K562 (cell line): ENCODE data around the gene XPA. TPM values are rescaled to one million over a fixed set of nuclear protein-coding genes. Genes with fewer than 3 reads are reported as not detected.
A peak's percentile ranks its signal among the peaks of the same experiment; 100 is the strongest.

ENCODE experiments used
- CBX1 ChIP-seq: sonication (generic); IDR thresholded peaks from 2 replicates; pipeline ENCODE4 v1.6.1; 2016; ENCODE audit warnings: antibody characterized with exemption, low read depth, mild to moderate bottlenecking
- CTBP1 ChIP-seq: fragments of 450-650 bp; IDR thresholded peaks from 2 replicates; pipeline ENCODE4 v1.6.1; 2016; ENCODE audit warnings: borderline replicate concordance
- ESRRA ChIP-seq: fragments of 450-650 bp; IDR thresholded peaks from 2 replicates; pipeline ENCODE4 v1.6.1; 2014; ENCODE audit warnings: low read depth, mild to moderate bottlenecking, moderate library complexity, borderline replicate concordance
- ETV6 ChIP-seq, 3 experiments: fragments of 150-350 bp in 1 of 3; sonication (generic) in 1 of 3; formaldehyde crosslinking in 1 of 3; IDR thresholded peaks; 2 replicates each; pipeline versions ENCODE4 v1.6.1 to v1.8.0; 2014 to 2022; ENCODE audit warnings: borderline replicate concordance in 2 of 3, low read depth in 2 of 3, antibody characterized with exemption in 1 of 3, low read length in 1 of 3, mild to moderate bottlenecking in 1 of 3, missing genetic modification reagents in 1 of 3
- HDAC1 ChIP-seq, 2 experiments: fragments of 450-650 bp; IDR thresholded peaks; 2 replicates each; pipeline ENCODE4 v1.6.1; 2016 to 2017; ENCODE audit warnings: inconsistent platforms in 1 of 2, mild to moderate bottlenecking in 1 of 2, moderate library complexity in 1 of 2
- HIVEP1 ChIP-seq: fragments of 250-450 bp; sonication (Bioruptor Pico); IDR thresholded peaks from 2 replicates; pipeline ENCODE4 v1.4.0; 2020; ENCODE audit warnings: mild to moderate bottlenecking
- KAT7 ChIP-seq: sonication (generic); formaldehyde crosslinking; IDR thresholded peaks from 2 replicates; pipeline ENCODE4 v1.8.0; 2022; ENCODE audit warnings: missing genetic modification reagents, mild to moderate bottlenecking, borderline replicate concordance
- KDM5B ChIP-seq: fragments of 200-600 bp; sonication (generic); IDR thresholded peaks from 2 replicates; pipeline ENCODE4 v1.6.1; 2012; ENCODE audit warnings: low read depth, mild to moderate bottlenecking, moderate library complexity, low read length, control low read depth, inconsistent platforms; ENCODE audit not compliant: insufficient replicate concordance
- NCOA1 ChIP-seq: fragments of 450-650 bp; IDR thresholded peaks from 2 replicates; pipeline ENCODE4 v1.6.1; 2016; ENCODE audit warnings: low read depth
- NFIC ChIP-seq: fragments of 450-650 bp; IDR thresholded peaks from 2 replicates; pipeline ENCODE4 v1.6.1; 2017; ENCODE audit warnings: mild to moderate bottlenecking, inconsistent platforms
- NR1H2 ChIP-seq: sonication (generic); formaldehyde crosslinking; IDR thresholded peaks from 2 replicates; pipeline ENCODE4 v1.4.0; 2020; ENCODE audit warnings: mild to moderate bottlenecking, missing genetic modification reagents
- PCBP1 ChIP-seq: fragments of 200-400 bp; formaldehyde crosslinking; IDR thresholded peaks from 2 replicates; pipeline ENCODE4 v1.6.1; 2018; ENCODE audit warnings: mild to moderate bottlenecking, low read depth, low read length; ENCODE audit not compliant: poor library complexity, severe bottlenecking
- POLR2B ChIP-seq: fragments of 450-650 bp; IDR thresholded peaks from 2 replicates; pipeline ENCODE4 v1.6.1; 2018; ENCODE audit warnings: low read depth; ENCODE audit not compliant: partially characterized antibody
- RBBP5 ChIP-seq: fragments of 200-600 bp; sonication (generic); IDR thresholded peaks from 2 replicates; pipeline ENCODE4 v1.6.1; 2012; ENCODE audit warnings: borderline replicate concordance, mild to moderate bottlenecking, low read length, control low read depth, inconsistent platforms; ENCODE audit not compliant: insufficient read depth, poor library complexity, severe bottlenecking
- RBM17 ChIP-seq: fragments of 200-400 bp; formaldehyde crosslinking; IDR thresholded peaks from 2 replicates; pipeline ENCODE4 v1.6.1; 2017; ENCODE audit warnings: low read depth, mild to moderate bottlenecking, low read length, borderline replicate concordance
- RBM34 ChIP-seq: fragments of 200-400 bp; formaldehyde crosslinking; IDR thresholded peaks from 2 replicates; pipeline ENCODE4 v1.6.1; 2018; ENCODE audit warnings: low read length, borderline replicate concordance; ENCODE audit not compliant: insufficient read depth
- SIN3A ChIP-seq, 2 experiments: fragments of 150-350 bp in 1 of 2; IDR thresholded peaks; 2 replicates each; pipeline ENCODE4 v1.6.1; 2011 to 2016; ENCODE audit warnings: borderline replicate concordance in 2 of 2, low read depth in 2 of 2, low read length in 2 of 2, mild to moderate bottlenecking in 2 of 2, moderate library complexity in 2 of 2; ENCODE audit not compliant: control insufficient read depth in 1 of 2
- ZFP36 ChIP-seq: fragments of 150-350 bp; IDR thresholded peaks from 2 replicates; pipeline ENCODE4 v1.6.1; 2018; ENCODE audit warnings: low read length, low read depth; ENCODE audit not compliant: partially characterized antibody
- ZNF212 ChIP-seq: fragments of 450-650 bp; formaldehyde crosslinking; IDR thresholded peaks from 2 replicates; pipeline ENCODE4 v1.4.0; 2020; ENCODE audit warnings: mild to moderate bottlenecking
- polyA plus RNA-seq, 8 experiments: library from polyadenylated mRNA; depleted of rRNA in 4 of 8; stranded (reverse) in 5 of 8; unstranded in 3 of 8; fragments of >200 nt; fragmentation: Nextera tagmentation in 2 of 8; fragmentation: Illumina TruSeq in 1 of 8; extraction: Ambion mirVana in 2 of 8; extraction: Trizol in 1 of 8; gene quantifications; 2 replicates each; pipeline versions ENCODE4 v1.2.1 to v1.2.3, GENCODE V29; 2011 to 2014; ENCODE audit warnings: inconsistent platforms in 1 of 8, missing spikeins in 1 of 8
- total RNA-seq, 7 experiments: library from RNA; depleted of rRNA in 6 of 7; stranded (reverse); fragments of >200 nt in 6 of 7; fragmentation: Illumina TruSeq in 2 of 7; extraction: Trizol in 2 of 7; gene quantifications; 2 replicates each; pipeline versions ENCODE4 v1.2.1 to v1.2.3, GENCODE V29; 2011 to 2021; ENCODE audit warnings: low replicate concordance in 1 of 7
- TF ChIP-seq, protein P1 (sequence below): fragments of 450-650 bp; formaldehyde crosslinking; IDR thresholded peaks from 2 replicates; pipeline ENCODE4 v1.4.0; 2022; ENCODE audit warnings: missing genetic modification characterization
- TF ChIP-seq, protein P2 (sequence below): fragments of 250-450 bp; sonication (Bioruptor Pico); IDR thresholded peaks from 2 replicates; pipeline ENCODE4 v1.4.0; 2020; ENCODE audit warnings: borderline replicate concordance
- TF ChIP-seq, protein P3 (sequence below), 2 experiments: fragments of 450-650 bp; IDR thresholded peaks; 2 replicates each; pipeline ENCODE4 v1.6.1; 2016

Gene XPA
- total and polyA plus RNA-seq, 9 of the 15 experiments (the other 6 are each of a cell fraction or from before 2014, with no cell fraction given) = 5.1 to 18.2 (median 14.1) TPM

DNA sequence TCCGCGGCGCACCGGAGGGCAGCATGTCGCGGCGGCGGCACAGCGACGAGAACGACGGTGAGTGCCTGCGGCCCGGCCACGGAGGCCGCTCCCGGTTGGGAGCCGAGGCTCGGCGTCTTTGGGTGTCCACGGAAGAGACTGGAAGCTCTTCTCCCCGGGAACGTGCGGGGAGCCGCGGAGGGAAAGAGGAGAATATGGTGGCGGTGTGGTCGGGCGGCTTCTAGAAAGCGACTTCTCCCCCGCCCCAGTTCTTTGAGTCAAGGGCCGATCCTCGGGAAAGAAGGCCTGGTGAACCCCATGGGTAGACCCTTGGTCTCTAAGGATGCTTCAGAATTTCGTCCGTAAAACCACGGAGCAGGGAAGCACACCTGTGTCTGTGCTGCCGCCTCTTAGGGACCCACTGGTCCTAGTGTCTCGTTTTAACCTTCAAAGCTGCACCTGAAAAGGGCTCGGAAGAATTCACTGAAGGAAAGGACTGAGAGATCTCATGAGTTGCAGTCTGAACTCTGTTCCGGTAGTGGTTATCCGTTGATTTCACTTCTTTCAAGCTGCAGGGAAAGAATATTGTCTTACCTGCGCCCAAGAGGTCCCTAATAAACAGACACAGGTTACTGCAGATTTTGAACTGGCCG, 63.2 kb downstream of the XPA start (continued):
- TF ChIP-seq, protein P1, sequence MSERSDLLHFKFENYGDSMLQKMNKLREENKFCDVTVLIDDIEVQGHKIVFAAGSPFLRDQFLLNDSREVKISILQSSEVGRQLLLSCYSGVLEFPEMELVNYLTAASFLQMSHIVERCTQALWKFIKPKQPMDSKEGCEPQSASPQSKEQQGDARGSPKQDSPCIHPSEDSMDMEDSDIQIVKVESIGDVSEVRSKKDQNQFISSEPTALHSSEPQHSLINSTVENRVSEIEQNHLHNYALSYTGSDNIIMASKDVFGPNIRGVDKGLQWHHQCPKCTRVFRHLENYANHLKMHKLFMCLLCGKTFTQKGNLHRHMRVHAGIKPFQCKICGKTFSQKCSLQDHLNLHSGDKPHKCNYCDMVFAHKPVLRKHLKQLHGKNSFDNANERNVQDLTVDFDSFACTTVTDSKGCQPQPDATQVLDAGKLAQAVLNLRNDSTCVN (CRISPR knock-in tag) = no peak
- TF ChIP-seq KAT7 (CRISPR knock-in tag) (peak; percentile 71; the same call in 1 of the 2 replicates), CBX1 (peak; percentile 70; the same call in 1 of the 2 replicates), HDAC1 (IDR thresholded peaks at IDR 0.05) (peak in 1 of 2 experiments; percentile 87; a peak in 2 of 4 replicates), RBM34 (0 out of 2 replicates have a peak, but pooled peaks have one; percentile 1), RBM17 (no peak), POLR2B (peak; percentile 81), CTBP1 (0 out of 2 replicates have a peak, but pooled peaks have one; percentile 24), SIN3A (IDR thresholded peaks at IDR 0.05; ENCODE audit: borderline replicate concordance in 2 of 2, control insufficient read depth in 1 of 2, low read depth in 2 of 2, low read length in 2 of 2) (no peak), ZFP36 (peak; percentile 11), RBBP5 (peak; percentile 94), NR1H2 (CRISPR knock-in tag) (0 out of 2 replicates have a peak, but pooled peaks have one; percentile 5), KDM5B (peak; percentile 88), ETV6 (IDR thresholded peaks at IDR 0.05; ENCODE audit: borderline replicate concordance in 1 of 2, low read depth in 2 of 2, low read length in 1 of 2) (no peak), ETV6 (CRISPR knock-in tag; IDR thresholded peaks at IDR 0.05; ENCODE audit: borderline replicate concordance) (peak; percentile 29; the same call in 1 of the 2 replicates), NFIC (peak; percentile 39; the same call in 1 of the 2 replicates), ESRRA (0 out of 2 replicates have a peak, but pooled peaks have one; percentile 31), NCOA1 (no peak), ZNF212 (CRISPR knock-in tag) (no peak), PCBP1 (peak; percentile 49), HIVEP1 (CRISPR knock-in tag) (no peak)
- TF ChIP-seq, protein P2, sequence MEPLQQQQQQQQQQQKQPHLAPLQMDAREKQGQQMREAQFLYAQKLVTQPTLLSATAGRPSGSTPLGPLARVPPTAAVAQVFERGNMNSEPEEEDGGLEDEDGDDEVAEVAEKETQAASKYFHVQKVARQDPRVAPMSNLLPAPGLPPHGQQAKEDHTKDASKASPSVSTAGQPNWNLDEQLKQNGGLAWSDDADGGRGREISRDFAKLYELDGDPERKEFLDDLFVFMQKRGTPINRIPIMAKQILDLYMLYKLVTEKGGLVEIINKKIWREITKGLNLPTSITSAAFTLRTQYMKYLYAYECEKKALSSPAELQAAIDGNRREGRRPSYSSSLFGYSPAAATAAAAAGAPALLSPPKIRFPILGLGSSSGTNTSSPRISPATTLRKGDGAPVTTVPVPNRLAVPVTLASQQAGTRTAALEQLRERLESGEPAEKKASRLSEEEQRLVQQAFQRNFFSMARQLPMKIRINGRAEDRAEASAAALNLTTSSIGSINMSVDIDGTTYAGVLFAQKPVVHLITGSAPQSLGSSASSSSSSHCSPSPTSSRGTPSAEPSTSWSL = 0 out of 2 replicates have a peak, but pooled peaks have one; percentile 2
- TF ChIP-seq, protein P3, sequence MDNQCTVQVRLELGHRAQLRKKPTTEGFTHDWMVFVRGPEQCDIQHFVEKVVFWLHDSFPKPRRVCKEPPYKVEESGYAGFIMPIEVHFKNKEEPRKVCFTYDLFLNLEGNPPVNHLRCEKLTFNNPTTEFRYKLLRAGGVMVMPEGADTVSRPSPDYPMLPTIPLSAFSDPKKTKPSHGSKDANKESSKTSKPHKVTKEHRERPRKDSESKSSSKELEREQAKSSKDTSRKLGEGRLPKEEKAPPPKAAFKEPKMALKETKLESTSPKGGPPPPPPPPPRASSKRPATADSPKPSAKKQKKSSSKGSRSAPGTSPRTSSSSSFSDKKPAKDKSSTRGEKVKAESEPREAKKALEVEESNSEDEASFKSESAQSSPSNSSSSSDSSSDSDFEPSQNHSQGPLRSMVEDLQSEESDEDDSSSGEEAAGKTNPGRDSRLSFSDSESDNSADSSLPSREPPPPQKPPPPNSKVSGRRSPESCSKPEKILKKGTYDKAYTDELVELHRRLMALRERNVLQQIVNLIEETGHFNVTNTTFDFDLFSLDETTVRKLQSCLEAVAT (IDR thresholded peaks at IDR 0.05) = peak; percentile 30 to 85; a peak in 3 of 4 replicates
